Fibroblast of the aortic adventitia (primary cell): ENCODE data around the gene CR1L. TPM values are rescaled to one million over a fixed set of nuclear protein-coding genes. Genes with fewer than 3 reads are reported as not detected.
"Not testable (repeated sequence)": the region's sequence is repeated elsewhere in the genome, so short reads cannot be mapped to it uniquely, and the experiment has no call there.

Experiments
- DNase-seq: peaks from one replicate; pipeline ENCODE4 v3.0.0-alpha.2; 2010; ENCODE audit warnings: low read depth
- H3K4me3 ChIP-seq: 2 replicates; pipeline ENCODE4 v1.5.1; 2011; ENCODE audit warnings: low read depth, mild to moderate bottlenecking, control low read depth, low read length, moderate library complexity
- total RNA-seq: library from RNA; depleted of rRNA; stranded (reverse); fragments of >200 nt; gene quantifications from 2 replicates; pipeline ENCODE4 v1.2.3, GENCODE V29; 2012; ENCODE audit warnings: low replicate concordance
- TF ChIP-seq, protein P1 (sequence below): IDR thresholded peaks from 2 replicates; pipeline ENCODE4 v1.5.1; 2011; ENCODE audit warnings: mild to moderate bottlenecking, low read length, control low read depth, inconsistent platforms; ENCODE audit not compliant: insufficient read depth

CR1L gene
- total RNA-seq, 1 donor, result not detected

DNA sequence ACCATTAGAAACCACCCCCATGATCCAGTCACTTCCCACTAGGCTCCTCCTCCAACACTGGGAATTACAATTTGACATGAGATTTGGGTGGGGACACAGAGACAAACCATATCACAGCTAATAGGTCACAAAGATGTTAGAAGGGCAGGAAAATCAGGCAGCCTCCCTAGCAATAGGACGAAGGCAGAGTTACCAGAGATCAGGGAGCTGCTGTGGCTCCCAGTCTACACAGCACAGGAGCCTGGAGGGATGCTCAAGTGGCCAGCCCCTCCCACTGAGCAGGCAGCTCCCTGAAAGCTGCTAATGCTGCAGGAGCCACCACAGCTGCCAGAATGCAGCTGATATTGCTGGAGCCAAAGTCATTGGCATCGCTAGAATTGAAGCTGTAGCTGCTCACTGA, 51.0 kb downstream of the CR1L start:
- no peak for DNase-seq
- TF ChIP-seq, protein P1, sequence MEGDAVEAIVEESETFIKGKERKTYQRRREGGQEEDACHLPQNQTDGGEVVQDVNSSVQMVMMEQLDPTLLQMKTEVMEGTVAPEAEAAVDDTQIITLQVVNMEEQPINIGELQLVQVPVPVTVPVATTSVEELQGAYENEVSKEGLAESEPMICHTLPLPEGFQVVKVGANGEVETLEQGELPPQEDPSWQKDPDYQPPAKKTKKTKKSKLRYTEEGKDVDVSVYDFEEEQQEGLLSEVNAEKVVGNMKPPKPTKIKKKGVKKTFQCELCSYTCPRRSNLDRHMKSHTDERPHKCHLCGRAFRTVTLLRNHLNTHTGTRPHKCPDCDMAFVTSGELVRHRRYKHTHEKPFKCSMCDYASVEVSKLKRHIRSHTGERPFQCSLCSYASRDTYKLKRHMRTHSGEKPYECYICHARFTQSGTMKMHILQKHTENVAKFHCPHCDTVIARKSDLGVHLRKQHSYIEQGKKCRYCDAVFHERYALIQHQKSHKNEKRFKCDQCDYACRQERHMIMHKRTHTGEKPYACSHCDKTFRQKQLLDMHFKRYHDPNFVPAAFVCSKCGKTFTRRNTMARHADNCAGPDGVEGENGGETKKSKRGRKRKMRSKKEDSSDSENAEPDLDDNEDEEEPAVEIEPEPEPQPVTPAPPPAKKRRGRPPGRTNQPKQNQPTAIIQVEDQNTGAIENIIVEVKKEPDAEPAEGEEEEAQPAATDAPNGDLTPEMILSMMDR, result no peak
- H3K4me3 ChIP-seq, result no peak overlapping the region

DNA sequence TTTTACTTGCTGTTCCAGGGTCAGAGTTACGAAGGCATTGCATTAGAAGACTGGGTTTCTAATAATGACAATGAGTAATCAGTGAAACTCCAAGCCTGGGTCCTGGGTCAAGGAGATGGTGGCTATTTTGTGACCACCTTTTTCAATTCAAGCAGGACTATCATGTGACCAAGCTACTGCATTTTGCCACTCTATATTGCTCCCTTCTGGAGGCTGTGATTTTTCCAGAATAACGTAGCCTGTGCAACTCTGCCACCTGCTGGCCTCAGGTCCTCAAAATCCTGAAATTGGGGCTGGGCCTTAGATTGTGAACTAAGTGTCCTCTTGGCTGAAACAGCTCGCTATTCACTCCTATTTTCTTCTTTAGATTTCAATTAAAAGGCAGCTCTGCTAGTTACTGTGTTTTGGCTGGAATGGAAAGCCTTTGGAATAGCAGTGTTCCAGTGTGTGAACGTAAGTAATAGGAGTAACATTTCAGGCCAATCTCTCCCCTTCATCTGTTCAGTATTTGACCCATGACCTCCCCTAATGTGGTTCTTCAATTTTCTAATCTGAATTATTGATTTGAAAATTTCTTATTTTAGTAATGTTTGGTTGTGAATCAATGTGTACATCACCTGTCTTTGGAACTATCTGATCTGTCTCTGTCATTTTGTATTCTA, 54.0 kb downstream of the CR1L start:
- TF ChIP-seq, protein P1, result peak; percentile 70
- peak; percentile 64 for DNase-seq
- no peak overlapping the region for H3K4me3 ChIP-seq

DNA sequence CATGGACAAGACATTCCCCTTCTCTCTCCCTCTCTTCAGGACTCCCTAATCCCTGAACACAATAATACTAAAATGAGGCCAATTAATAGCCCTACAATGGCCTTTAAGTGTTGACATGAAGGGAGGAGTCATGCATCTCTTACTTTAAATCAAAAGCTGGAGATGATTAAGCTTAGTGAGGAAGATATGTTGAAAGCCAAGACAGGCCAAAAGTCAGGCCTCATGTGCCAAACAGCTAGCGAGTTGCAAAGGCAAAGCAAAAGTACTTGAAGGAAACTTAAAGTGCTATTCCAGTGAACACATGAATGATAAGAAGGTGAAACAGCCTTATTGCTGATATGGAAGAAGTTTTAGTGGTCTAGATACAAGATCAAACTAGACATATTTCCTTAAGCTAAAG, 57.4 kb downstream of the CR1L start:
- no peak overlapping the region for H3K4me3 ChIP-seq
- DNase-seq, result peak; percentile 32
- TF ChIP-seq, protein P1, result no peak

DNA sequence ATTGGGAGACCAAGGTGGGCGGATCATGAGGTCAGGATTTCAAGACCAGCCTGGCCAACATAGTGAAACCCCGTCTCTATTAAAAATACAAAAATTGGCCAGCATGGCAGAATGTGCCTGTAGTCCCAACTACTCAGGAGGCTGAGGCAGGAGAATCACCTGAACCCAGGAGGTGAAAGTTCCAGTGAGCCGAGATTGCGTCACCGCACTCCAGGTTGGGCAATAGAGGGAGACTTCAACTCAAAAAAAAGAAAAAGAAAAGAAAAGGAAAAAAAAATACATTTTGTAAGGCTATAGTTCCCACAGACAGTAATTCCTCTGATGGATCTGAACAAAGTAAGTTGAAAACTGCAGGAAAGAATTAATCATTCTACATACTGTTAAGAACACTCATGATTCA, 58.8 kb downstream of the CR1L start:
- no peak overlapping the region for H3K4me3 ChIP-seq
- TF ChIP-seq, protein P1, result no peak
- no peak for DNase-seq

DNA sequence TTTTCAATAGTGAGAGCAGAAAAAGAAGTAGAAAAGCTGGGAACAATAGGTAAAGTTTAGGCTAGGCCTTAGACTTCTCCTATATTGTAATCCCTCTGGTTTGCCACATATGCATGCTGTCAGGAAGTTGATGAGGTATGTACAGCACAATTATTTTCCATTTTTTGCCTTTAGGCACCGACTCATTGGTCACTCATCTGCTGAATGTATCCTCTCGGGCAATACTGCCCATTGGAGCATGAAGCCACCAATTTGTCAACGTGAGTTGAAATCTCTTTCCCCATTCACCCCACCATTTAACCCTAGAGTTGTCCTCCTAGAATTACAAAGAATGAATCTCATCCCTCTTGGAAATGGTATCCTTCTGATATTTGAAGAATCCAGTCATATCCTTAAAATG, 63.1 kb downstream of the CR1L start:
- DNase-seq, H3K4me3 ChIP-seq: not testable (repeated sequence)

DNA sequence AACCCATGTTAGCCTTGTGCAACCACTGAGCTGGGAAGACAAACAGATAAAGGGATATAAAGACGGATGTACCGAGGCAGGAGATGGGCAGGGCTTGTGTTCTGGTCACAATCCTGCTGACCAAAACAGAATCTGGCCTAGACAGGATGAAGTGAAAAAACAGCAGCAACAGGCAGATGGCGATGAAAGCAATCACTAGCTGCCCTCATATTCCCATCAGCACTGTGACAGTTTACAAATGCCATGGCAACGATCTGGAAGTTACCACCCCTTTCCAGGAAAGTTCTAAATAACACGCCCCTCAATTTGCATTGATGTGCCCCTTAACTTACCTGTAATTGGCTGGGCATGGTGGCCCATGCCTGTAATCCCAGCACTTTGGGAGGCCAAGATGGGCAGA, 66.4 kb downstream of the CR1L start:
- TF ChIP-seq, protein P1, result no peak
- DNase-seq, result no peak
- no peak overlapping the region for H3K4me3 ChIP-seq

DNA sequence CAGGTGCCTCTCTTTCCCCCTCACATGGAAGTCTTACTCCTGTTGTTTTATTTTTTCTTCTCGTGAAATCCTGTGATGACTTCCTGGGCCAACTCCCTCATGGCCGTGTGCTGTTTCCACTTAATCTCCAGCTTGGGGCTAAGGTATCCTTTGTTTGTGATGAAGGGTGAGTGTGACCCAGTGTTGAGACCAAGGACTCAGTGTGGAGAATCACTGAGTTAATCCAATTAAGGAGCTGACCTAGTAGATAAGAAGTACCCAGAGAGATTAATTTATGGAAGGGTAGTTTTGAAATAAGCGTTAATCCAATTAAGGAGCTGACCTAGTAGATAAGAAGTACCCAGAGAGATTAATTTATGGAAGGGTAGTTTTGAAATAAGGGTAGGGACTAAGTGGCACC, 67.8 kb downstream of the CR1L start:
- DNase-seq, H3K4me3 ChIP-seq: not testable (repeated sequence)

DNA sequence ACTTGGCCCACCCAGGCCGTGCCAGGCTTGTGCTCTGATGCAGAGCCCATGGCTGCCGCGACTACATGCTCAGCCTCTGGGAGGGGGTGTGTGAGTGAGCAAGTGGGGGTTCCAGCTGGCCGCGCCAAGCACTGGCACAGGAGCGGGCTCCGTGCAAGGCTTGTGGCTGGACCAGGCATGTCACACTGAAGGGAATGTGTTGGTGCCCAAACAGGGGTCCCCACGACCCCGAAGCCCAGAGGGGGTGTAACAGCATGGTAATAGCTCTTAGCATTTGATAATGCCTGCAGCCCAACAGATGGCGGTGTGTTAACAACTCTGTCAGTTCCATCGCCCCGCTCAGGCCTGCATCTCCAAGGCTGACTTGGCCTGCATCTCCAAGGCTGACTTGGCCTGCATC, 68.6 kb downstream of the CR1L start:
- no peak for DNase-seq
- H3K4me3 ChIP-seq, result no peak overlapping the region
- TF ChIP-seq, protein P1, result no peak
